ENCODE data around the gene VPS37B. TPM values are rescaled to one million over a fixed set of nuclear protein-coding genes. Genes with fewer than 3 reads are reported as not detected.
A peak's percentile ranks its signal among the peaks of the same experiment; 100 is the strongest.

The VPS37B gene
- total RNA-seq, 2 donors from 2014 or later, result 64.8 to 73.5 TPM

DNA sequence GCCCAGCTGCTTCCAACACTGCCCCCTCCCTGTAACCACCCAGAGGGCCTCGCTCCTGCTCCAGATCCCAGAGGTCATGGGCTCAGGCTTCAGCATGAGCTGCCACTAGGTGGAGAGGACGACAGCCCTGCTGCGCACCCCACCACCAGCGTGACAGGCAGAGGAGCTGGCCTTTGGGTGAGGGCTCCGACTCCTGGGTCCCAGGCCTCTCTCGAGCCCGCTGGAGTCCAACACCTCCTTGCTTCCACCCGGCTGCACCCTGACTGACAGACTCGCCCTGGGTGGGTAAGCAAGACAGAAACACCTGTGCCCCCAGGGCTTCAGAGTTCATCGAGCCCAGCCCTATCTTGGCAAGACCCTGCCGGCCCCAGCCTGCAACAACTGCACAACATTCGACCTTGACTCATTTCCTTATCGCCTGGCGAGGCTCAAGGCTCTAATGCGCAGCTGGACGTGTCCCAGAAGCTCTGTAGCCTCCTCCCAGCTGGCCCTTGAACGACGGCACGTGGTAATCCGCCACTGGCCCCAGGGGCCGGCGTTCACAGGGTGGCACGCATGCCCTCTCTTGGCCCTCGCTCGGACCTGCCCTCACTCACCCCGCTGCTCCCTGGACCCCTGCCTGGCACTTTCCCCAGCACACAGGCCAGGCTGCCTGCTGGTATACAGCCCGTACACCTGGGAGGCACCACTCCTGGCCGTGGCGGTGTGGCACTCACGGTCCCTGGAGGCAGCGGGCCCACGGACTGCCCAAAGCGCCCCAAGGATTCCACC, 28.0 kb downstream of the VPS37B start:
- intact Hi-C loops (cut with DNase I), result loop anchor here (10.0 kb wide), 1 partner anchor 367 kb away; the partner anchor contains the start of genes MPHOSPH9 and MTRFR

DNA sequence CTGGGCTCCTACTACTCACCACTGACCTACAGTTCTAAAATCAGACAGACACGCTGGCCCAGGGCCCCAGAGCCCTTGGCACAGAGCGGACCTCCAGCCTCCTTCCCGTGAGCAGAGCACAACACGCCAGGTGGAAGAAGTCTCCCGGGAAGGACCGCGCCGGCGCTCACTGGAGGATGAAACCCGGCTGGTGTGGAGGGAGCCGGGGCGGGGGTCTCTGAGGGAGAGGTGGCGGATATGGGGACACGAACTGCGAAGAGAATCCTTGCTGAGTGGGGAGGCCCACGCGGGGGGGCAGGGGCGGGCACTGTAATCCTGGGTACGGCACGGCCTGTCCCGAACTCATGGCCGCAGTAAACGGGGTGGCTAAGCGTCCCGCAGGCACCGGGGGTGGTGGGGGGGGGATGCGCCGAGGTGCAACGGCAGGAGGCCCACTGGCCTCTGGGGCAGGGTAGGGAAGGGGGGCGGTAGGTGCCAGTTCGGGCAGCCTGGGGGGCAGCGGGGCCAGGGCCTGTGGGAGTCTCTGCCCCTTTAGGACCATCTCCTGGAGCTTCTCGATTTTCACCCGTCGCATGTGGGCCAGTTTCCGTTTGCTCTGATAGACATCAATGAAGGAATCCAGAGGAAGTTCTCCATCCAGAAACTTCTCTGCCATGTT, 28.8 kb downstream of the VPS37B start:
- peak overlapping the region in 1 of 2 donors; percentile 30 for H3K9ac ChIP-seq (ENCODE audit: low read depth in 2 of 2, low read length in 2 of 2)
- no peak overlapping the region for H3K4me3 ChIP-seq
- peaks cover 13% of the 10 kb centered on the region for H3K36me3 ChIP-seq
- H3K27ac ChIP-seq, result peak overlapping the region; percentile 50
- H3K4me1 ChIP-seq, result peaks cover 36% of the 10 kb centered on the region
- no peaks in the 10 kb centered on the region for H3K9me3 ChIP-seq
- intact Hi-C loops (cut with DNase I), result loop anchor here (10.0 kb wide), 1 partner anchor 368 kb away; the partner anchor contains the start of genes MPHOSPH9 and MTRFR
- H3K27me3 ChIP-seq, result no peaks in the 10 kb centered on the region
- TF ChIP-seq, protein P1, sequence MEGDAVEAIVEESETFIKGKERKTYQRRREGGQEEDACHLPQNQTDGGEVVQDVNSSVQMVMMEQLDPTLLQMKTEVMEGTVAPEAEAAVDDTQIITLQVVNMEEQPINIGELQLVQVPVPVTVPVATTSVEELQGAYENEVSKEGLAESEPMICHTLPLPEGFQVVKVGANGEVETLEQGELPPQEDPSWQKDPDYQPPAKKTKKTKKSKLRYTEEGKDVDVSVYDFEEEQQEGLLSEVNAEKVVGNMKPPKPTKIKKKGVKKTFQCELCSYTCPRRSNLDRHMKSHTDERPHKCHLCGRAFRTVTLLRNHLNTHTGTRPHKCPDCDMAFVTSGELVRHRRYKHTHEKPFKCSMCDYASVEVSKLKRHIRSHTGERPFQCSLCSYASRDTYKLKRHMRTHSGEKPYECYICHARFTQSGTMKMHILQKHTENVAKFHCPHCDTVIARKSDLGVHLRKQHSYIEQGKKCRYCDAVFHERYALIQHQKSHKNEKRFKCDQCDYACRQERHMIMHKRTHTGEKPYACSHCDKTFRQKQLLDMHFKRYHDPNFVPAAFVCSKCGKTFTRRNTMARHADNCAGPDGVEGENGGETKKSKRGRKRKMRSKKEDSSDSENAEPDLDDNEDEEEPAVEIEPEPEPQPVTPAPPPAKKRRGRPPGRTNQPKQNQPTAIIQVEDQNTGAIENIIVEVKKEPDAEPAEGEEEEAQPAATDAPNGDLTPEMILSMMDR (IDR thresholded peaks at IDR 0.05), result no peak
- no peak for DNase-seq

More for the DNA sequence above, 28.0 kb downstream of the VPS37B start:
- H3K27me3 ChIP-seq, result no peaks in the 10 kb centered on the region
- peak; percentile 72 for DNase-seq
- peak overlapping the region; percentile 30 to 42 for H3K9ac ChIP-seq (ENCODE audit: low read depth in 2 of 2, low read length in 2 of 2)
- H3K36me3 ChIP-seq, result peaks cover 13% of the 10 kb centered on the region
- TF ChIP-seq, protein P1 (IDR thresholded peaks at IDR 0.05), result no peak
- H3K4me1 ChIP-seq, result peaks cover 34% of the 10 kb centered on the region
- H3K9me3 ChIP-seq, result no peaks in the 10 kb centered on the region
- H3K4me3 ChIP-seq, result no peak overlapping the region
- H3K27ac ChIP-seq, result peak overlapping the region; percentile 50

DNA sequence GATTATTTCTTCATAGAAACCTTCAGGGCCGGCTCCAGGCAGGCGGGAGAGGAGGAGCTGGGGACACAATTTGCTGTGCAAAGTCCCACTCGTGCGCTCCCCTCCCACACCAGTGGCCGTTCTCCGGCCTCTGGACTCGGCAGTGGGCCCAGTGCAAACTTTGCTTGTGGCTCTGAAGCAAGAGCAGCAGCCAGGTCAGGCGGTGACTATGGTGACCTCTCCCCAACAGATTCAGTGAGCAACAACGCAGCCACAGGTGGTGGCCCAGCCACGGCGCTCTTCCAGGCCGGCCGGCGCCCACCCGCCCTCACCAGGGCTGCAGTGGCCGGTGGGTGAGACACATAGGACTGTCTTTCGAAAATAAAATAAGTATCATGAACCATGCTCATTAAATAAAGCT, 29.5 kb downstream of the VPS37B start:
- Histone ChIP-seq H3K9ac (ENCODE audit: low read depth in 2 of 2, low read length in 2 of 2) (no peak overlapping the region), H3K36me3 (peaks cover 13% of the 10 kb centered on the region), H3K4me1 (peaks cover 34% of the 10 kb centered on the region), H3K27me3 (no peaks in the 10 kb centered on the region), H3K9me3 (no peaks in the 10 kb centered on the region), H3K27ac (no peak overlapping the region), H3K4me3 (no peak overlapping the region)
- TF ChIP-seq, protein P1 (IDR thresholded peaks at IDR 0.05), result no peak
- DNase-seq, result no peak
- intact Hi-C loops (cut with DNase I), result loop anchor here (10.0 kb wide), 1 partner anchor 368 kb away; the partner anchor contains the start of genes MPHOSPH9 and MTRFR

DNA sequence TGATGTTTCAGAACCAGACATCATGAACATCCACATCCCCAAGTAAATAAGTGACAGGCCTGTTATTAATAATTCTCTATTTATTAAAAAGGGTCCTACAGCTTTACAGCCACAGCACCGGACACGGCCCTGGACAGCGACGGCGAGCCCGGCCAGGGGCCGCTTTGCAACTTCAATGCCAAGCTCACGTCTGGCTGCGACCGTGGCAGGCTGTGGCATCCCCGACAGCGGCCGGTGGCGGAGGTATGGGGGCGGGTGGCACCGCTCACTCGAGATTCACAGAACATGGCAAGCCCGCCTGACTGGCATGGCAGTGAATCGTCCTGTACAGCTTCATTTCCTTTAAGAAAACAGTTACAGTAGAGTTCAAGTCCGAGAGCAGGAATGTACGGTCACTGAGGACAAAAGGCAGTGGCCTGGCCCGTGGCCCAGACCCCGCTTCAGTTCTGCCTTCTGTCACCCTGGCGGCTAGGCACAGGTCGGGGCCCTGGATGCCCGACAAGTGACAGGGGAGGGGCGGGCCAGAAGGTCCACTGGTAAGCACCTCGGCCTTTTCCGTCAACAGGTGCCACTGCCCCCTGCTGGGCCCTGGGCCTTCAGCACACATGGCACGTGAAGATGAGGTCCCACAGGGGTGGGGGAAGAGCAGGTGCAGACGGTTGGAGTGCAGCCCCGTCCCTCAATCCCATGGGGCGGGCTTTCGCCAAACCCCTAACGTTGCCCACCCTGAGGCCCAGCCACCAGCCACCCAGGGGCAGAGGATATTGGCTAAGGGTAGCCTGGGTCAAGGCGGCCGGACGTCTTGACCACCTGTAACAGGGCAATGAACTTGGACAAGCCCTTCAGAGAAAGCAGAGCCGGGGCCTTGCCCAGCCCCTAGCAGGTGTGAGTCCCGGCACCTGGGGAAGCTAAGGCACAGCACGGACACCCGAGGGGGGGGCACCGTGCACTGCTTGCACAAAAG, 30.4 kb downstream of the VPS37B start:
- intact Hi-C loops (cut with DNase I), result loop anchor here (10.0 kb wide), 1 partner anchor 369 kb away; the partner anchor contains the start of genes MPHOSPH9 and MTRFR
- Histone ChIP-seq H3K9me3 (no peaks in the 10 kb centered on the region), H3K36me3 (peaks cover 13% of the 10 kb centered on the region), H3K4me1 (peaks cover 27% of the 10 kb centered on the region), H3K27me3 (no peaks in the 10 kb centered on the region), H3K9ac (ENCODE audit: low read depth in 2 of 2, low read length in 2 of 2) (no peak overlapping the region), H3K27ac (no peak overlapping the region), H3K4me3 (no peak overlapping the region)
- DNase-seq, result no peak
- TF ChIP-seq, protein P1 (IDR thresholded peaks at IDR 0.05), result peak; percentile 24

DNA sequence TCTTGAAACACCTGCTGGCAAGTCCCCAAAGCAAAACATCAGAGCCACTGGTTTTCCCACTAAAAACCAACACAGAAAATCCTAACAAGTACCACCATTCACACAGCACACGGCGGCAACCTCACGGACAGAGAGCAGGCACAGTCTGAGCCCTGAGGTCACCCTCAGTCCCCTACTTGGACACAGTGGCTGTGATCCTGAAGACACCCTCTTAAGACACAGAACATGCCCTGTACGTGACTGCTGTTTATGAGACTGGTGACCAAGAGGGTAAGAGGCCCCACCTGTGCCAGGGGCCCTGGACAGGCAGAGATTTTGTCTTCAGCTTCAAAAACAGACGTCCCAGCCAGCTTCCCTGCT, 31.1 kb downstream of the VPS37B start:
- Histone ChIP-seq H3K4me3 (no peak overlapping the region), H3K9me3 (no peaks in the 10 kb centered on the region), H3K36me3 (peaks cover 7% of the 10 kb centered on the region), H3K4me1 (peaks cover 27% of the 10 kb centered on the region), H3K27ac (no peak overlapping the region), H3K9ac (ENCODE audit: low read depth in 2 of 2, low read length in 2 of 2) (no peak overlapping the region), H3K27me3 (no peaks in the 10 kb centered on the region)
- no peak for DNase-seq
- TF ChIP-seq, protein P1 (IDR thresholded peaks at IDR 0.05), result no peak
- intact Hi-C loops (cut with DNase I), result loop anchor here (10.0 kb wide), 1 partner anchor 370 kb away; the partner anchor contains the start of genes MPHOSPH9 and MTRFR

Measured in colonic mucosa (tissue), 4 donors.